SKM-1 treated with dmso at 0.1 percent for 144 hours (cell line): ENCODE data around the gene MCL1.
A peak's percentile ranks its signal among the peaks of the same experiment; 100 is the strongest.

Source experiments
- DNase-seq: peaks from one replicate; lab custom pipeline; 2025; ENCODE audit not compliant: unreplicated experiment; lab: John Stamatoyannopoulos, UW

Gene MCL1

GRCh38 chr1:150557813-150558212 lies 21.6 kb downstream of the MCL1 start:
- DNase-seq = no peak

- DNase-seq = no peak
Measured at GRCh38 chr1:150557065-150557600, 22.3 kb downstream of the MCL1 start.

DNA sequence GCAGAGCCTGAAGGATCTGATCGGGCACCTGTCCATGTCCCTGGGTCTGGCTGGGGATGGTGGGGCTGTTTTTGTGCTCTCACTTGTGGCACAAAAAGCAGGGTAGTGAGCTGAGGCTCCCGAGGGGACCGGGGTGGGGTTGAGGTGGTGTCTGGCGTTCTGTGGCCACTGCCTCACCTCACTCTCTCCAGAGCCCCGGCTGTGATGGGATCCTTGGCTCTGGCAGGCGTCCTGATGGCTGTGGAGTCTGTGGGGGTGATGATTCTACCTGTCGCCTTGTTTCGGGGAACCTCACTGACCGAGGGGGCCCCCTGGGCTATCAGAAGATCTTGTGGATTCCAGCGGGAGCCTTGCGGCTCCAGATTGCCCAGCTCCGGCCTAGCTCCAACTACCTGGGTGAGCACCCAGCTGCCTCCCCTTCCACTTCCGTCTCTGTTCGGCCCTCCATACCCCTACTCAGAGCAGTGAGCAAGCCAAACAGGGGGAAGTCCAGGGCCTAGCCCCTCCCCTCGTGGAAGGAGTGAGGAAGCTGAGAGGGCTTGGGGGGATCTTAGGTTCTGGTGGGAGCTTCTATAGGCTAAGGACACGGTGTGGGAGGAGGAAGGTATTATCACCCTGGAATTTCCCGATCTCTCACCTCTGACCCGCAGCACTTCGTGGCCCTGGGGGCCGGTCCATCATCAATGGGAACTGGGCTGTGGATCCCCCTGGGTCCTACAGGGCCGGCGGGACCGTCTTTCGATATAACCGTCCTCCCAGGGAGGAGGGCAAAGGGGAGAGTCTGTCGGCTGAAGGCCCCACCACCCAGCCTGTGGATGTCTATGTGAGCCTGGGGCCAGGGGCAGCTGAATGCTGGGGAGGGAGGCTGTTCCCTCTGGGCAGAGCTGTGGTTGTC lies 23.2 kb downstream of the MCL1 start:
- DNase-seq = no peak

DNA sequence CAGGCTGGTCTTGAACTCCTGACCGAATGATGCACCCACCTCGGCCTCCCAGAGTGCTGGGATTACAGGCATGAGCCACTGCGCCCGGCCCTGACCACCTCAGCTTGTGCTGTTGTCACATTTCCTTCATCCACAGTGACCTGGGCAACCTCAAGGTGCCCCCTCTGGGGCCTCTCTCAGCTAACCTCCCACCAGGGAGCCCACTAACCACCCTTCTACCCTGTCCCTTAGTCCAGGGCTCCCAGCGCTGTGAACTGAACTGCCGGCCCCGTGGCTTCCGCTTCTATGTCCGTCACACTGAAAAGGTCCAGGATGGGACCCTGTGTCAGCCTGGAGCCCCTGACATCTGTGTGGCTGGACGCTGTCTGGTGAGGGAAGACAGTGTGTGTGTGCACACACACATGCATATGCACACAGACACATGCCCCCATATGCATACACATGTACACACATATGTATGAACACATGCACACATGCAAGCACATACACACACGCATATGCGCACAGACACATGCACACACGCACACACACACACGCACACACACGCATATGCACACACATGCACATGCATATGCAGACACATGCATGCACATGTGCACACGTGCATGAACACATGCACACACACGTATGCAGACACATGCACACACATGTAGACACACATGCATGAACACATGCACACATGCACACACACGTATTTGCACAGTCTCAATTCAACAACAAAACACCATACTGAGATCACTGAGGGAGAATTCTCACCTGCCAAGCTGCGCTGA lies 24.0 kb downstream of the MCL1 start:
- no peak for DNase-seq

GRCh38 chr1:150554086-150554452 lies 25.3 kb downstream of the MCL1 start:
- no peak for DNase-seq

DNA sequence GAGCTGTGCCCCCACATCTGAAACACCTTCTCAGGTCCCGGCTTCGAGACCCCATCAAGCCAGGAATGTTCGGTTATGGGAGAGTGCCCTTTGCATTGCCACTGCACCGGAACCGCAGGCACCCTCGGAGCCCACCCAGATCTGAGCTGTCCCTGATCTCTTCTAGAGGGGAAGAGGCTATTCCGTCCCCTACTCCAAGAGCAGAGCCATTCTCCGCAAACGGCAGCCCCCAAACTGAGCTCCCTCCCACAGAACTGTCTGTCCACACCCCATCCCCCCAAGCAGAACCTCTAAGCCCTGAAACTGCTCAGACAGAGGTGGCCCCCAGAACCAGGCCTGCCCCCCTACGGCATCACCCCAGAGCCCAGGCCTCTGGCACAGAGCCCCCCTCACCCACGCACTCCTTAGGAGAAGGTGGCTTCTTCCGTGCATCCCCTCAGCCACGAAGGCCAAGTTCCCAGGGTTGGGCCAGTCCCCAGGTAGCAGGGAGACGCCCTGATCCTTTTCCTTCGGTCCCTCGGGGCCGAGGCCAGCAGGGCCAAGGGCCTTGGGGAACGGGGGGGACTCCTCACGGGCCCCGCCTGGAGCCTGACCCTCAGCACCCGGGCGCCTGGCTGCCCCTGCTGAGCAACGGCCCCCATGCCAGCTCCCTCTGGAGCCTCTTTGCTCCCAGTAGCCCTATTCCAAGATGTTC lies 25.9 kb downstream of the MCL1 start:
- no peak for DNase-seq

DNA sequence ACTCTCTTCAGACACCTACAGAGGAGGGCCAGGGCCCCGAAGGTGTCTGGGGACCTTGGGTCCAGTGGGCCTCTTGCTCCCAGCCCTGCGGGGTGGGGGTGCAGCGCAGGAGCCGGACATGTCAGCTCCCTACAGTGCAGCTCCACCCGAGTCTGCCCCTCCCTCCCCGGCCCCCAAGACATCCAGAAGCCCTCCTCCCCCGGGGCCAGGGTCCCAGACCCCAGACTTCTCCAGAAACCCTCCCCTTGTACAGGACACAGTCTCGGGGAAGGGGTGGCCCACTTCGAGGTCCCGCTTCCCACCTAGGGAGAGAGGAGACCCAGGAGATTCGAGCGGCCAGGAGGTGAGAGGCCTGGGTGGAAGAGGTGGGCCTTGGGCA lies 26.5 kb downstream of the MCL1 start:
- DNase-seq = no peak

GRCh38 chr1:150552128-150552910 lies 27.1 kb downstream of the MCL1 start:
- peak; percentile 99 for DNase-seq

DNA sequence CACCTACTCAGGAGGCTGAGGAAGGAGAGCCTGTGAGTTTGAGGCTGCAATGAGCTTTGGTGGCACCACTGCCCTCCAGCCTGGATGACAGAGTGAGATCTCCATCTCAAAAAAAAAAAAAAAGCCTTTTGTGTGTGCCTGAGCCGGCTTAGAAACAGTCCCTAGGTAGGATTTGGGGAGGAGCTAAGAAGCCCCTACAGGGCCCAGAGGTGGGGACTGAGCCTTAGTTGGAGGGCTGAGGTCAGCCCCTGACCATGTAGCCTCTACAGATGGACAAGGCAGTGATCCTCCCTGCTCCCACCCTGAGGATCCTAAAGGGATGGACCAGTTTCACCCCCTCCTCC lies 27.7 kb downstream of the MCL1 start:
- no peak for DNase-seq

DNA sequence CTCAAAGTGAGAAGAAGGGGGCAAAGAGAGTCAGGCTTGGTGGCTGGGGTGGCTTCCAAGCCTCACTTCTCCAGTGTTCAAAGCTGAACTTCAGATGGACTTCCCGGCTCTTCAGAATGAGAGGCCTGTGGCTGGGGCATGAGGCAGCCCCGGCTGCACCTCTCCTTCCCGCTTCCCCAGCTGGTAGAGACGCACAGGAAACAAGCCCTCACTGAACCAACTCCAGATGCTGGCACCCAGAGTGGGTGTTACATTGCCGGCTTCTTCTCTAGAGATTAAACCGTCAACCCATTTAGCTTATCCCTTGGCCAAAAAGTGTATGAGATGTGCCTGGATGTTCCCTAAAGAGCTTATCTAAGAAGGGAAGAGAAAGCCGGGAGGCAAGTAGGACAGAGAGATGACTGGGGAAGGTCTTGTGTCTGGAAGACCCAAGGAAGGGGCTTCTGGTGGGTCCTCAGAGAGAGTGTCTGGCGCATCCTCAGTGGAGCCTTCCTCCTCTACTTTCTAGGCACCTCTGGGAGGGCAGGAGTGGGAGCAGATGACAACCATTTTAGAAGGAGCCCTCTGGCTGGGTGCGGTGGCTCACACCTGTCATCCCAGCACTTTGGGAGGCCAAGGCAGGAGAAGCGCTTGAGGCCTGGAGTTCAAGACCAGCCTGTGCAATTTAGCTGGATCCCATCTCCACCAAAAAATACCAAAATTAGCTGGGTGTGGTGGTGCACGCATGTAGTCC lies 28.2 kb downstream of the MCL1 start:
- no peak for DNase-seq

DNA sequence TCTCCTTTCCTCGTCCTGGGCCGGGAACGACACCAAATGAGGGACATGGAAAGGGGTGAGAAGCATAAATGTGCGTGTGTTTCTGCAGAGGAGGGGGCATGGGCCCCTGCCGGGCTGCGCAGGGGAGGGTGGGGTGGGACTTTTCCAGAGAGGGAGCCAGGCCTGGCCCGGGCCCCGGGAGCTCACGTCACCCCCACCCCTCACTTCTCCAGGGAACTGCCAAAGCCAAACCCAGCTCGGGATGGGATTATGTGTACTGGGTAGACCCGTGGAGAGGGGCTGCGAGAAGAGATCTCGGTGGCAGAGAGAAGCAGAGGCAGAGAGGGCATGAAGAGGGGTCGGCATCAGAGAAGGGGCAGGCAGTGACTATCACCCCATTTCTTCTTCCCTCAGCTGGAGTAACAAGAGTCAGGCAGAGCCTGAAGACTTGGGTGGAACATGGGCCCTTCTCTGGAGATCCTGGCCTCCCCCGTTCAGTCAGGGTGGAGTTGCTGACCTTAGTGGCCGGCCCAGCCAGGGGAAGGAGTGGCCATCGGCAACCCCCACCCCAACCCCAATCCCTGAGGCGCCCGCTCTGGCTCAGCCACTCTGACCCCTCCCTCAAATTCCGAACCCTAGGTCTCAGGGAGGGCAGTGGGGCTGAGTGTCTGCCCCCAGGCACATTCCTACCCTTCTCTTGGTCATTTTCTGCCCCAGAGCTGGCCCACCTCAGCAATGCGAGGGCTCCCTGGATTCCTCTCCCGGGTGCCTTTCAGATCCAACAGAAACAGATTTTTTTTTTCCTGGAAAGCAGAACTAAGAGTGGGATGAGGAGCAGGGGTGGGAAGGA lies 29.0 kb downstream of the MCL1 start:
- DNase-seq = no peak

DNA sequence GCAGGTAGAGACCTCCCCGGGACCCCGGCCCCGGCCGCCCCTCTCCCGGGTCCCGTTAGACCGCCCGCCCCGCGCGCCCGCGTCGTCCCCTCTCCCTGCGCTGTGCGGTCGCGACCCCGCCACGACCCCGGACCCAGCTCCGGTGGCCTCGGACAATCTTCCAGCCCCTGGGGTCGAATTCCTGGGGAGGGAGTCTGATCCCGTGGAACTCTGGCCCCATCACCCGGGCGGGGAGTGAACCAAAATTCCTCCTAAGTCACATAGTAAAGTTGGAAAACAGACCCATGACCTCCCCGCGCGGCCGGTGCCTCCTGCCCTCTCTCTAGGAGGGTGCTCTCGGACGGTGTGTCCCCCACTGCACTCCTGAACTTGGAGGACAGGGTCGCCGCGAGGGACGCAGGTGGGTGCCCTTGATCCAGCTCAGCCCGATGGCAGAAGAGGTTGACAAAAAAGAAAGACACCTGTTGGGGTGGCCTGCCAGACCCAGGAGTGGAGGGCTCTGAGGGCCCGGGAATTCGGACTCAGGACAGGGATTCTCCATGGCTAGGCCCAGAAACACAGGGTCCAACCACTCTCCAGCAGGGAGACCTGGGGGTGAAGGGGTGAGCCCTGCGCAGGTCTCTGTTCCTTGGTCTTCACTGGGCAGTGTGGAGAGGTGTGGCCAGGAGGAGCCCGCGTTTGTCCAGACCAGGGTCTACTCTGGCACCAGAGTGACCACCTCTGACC lies 29.8 kb downstream of the MCL1 start:
- no peak for DNase-seq

DNA sequence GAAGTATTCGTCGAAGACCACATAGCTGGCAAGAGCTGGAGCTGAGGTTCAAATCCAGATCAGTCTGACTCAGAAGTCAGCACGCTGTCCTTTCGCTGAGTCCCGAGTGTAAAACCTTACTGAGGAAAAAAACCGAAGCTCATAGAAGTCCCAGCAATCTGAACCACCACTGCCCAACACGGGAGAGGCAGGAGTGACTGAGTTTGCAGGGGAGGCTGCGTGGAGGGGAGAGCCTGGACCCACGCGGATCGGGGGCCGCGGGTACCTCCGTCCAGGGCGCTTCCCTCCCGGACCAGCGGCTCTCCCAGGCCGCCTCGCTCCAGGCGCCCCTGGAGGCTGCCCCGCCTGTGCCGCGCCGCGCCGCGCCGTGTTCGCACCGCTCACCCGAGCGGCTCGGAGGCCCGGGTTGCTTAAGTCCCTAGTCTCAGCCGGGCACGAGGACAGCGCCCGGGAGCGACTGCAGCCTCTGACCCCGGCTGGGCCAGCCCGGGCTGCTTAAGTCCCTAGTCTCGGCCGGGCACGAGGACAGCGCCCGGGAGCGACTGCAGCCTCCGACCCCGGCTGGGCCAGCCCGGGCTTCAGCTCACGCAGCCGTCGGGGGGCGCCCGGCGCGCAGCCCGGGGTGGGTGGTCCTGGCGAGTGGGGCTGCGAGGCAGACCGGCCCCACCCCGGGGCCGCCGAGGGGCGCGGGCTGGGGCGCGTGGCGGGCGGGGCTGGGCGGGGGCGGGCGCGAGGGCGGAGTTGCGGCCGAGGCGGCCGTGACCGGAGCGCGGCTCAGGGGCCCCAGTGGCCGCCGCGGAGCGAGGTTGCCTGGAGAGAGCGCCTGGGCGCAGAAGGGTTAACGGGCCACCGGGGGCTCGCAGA lies 30.5 kb downstream of the MCL1 start, which contains the start of gene ADAMTSL4:
ADAMTSL4 (plus strand) TSS at position 777 of the 864 bp plus-strand sequence. CDS start 2,881 bp downstream, outside the sequence.
- DNase-seq = peak; percentile 77

GRCh38 chr1:150548324-150548631 lies 31.1 kb downstream of the MCL1 start:
- no peak for DNase-seq

GRCh38 chr1:150546294-150546937 lies 33.0 kb downstream of the MCL1 start:
- no peak for DNase-seq

DNA sequence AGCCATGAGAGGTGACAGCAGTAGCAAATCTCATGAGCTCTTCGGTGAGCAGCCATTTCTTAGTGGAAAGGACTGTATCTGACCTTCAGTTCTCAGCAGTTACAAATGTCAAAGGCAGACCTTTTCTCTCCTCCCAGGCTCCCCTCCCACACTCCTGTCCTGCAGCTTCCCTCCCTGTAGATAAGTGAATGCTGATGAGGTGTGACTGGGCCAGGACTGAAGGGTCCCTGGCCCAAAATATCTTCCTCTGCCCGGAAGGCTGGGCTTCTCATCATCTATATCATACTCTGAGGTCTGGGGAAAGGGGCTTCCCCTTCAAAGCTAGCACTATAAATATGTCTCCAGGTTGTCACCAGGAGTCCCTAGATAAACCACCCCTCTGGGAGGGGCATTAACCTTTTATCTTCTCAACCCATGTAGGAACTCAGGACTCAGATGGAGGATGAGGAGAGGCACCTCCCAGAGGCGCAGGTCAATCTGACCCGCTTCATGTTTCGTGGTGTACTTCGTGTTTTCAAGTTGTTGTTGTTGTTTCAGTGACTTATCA lies 33.9 kb downstream of the MCL1 start:
- DNase-seq = no peak

DNA sequence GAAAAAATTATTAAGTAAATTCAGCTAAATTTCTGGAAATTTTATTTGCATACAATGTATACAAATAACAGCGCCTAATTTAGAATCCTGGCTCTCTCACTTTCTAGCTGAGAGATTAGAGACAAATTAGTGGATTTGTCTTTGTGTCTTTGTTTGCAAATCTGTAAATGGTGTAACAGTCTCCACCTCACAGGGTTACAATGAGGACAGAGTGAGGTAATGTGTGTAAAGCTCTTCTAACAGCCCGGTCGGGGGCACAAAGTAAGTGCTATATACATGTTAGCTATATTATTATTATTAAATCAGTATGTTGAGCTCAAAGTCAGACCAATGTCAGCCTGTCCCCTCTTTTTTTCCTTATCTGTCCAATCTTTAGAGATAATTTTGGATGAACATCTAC lies 35.2 kb downstream of the MCL1 start:
- no peak for DNase-seq
